GM19351 (cell line): Measurements from ENCODE around the gene CKS1B.
A peak's percentile ranks its signal among the peaks of the same experiment; 100 is the strongest.

Experiments
- ATAC-seq: cut with Tn5 transposase; IDR thresholded peaks from one replicate; pipeline ENCODE4 v1.9.1; 2021; ENCODE audit warnings: mild to moderate bottlenecking, moderate library complexity; ENCODE audit not compliant: unreplicated experiment

Gene CKS1B

DNA sequence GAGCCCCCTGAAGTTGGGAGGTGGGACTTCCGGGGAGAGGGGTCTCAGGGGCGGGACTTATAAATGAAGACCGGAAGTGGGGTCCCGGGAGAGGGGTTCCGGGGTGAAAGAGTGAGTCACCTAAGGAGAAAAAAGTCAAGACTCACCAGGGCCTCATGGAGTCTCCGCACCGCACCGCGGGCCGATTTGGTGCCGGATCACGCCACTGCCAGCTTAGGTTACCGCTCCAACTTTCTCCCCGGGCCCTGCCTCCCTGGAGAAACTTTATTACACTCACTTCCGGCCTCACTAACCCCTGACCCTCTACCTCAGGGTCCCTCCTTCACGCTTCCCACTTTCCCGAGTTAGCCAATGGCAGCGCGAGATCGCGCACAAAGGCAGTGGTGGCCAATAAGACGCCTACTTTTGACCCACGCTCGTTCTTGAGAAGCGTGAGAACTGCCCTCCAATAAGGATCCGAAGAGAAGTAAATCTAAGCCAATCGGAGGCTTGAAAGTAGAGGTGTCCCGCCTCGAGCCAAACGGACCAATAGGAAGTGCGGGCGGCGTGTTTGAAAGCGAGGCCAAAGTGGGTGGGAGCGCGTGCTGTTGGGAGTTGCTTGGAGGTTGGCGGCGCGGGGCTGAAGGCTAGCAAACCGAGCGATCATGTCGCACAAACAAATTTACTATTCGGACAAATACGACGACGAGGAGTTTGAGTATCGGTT, at the start of gene CKS1B:
TSS of gene CKS1B (plus strand) at position 580 of the 706 bp plus-strand sequence. CDS start at position 645, 65 bp downstream.
- ATAC-seq: peak; percentile 70

DNA sequence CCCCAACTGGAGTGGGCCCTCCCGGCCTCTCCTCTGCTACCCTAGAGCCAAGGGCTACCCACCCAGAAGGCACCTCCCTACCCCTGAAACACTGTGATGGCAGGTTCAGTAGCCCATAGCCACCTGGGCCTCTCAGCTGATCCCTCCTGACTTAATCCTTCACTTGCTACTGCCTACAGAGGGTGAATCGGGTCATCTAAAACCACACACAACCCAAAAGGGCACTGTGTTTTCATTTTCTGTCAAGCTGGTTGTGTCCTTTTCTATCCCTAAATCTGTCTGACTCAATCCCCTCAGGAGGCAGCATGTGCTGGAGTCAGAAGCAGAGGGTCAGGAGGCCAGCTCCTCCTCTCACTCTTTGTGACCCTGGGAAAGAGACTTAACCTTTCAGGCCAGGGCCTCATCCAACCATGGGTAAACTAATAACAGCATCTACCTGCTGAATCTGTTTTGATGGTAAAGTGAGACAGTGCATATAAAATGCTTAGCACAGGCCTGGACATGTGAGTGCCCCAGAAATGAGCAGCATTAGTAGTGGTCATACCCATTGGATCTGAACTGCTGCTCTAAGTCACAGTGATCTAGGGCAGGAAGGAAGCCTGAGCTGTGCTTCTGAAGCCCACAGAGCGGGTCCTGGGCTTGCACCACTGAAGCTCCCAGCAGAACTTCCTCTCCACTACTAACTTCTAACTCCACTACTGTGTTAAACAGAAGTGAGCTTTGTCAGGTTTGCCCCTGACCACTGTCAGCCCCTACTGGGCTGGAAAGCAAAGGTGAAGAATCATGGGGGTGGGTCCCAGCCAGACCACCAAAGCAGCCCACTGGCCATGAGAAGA, 48.9 kb upstream of the CKS1B start:
- no peak for ATAC-seq

DNA sequence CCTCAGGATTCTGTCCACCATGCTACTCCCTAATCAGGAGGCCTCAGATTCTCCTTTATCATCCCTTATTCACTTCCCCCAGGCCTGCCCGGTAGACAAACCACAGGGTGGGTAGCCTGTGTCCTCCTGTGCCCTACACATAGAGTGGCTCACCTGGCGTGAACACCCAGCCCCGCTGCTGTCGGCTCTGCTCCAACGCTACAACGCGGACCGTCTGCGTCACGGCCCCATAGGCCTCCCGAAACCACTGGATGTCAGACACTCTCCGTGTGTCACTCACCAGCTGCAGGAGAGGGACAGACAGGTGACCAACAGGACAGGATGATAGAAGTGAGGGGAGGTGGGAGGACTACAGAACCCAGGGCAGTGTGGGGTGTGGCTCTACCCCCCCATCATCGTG, 48.3 kb upstream of the CKS1B start:
- ATAC-seq: no peak

DNA sequence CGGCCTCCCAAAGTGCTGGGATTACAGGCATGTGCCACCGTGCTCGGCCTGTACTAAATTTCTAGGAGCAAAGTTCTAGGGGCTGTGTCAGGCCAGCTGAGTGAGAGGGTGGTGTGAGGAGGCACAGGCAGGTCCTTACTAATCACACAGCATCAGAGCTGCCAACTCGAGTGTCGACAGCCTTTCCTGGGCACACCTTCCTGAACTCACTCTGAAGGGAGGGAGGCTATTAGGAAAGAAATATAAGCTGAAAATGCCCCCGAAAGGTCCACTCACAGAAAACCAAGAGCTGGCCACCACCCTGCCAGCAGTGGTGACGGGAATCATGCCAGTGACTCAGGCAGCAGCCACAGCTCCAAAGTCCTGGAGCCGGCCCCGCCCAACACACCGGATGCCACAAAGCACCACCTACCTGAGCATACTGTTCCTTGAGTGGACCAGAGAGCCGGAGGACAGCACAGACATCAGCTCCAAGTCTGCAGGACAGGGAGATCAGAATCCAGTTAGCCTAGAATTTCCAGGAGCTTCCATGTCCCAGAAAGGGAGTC, 42.5 kb upstream of the CKS1B start:
- no peak for ATAC-seq

DNA sequence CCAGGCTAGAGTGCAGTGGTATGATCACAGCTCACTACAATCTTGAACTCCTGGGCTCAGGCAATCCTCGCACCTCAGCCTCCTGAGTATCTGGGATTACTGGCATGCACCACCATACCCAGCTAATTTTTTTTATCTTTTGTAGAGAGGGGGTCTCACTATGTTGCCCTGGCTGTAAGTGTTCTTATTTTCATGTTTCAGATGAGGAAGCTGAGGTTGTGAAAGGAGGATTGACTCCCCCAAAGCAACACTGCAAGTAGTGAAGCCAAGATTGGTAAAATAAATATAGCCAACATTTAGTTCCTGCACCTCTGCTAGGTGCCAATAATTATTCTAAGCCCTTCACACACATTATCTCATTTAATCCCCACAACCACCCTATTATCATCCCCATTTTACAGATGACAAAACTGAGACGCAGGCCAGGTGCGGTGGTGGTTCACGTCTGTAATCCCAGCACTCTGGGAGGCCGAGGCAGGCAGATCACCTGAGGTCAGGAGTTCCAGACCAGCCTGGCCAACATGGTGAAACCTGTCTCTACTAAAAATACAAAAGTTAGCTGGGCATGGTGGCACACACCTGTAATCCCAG, 40.0 kb upstream of the CKS1B start:
- no peak for ATAC-seq

DNA sequence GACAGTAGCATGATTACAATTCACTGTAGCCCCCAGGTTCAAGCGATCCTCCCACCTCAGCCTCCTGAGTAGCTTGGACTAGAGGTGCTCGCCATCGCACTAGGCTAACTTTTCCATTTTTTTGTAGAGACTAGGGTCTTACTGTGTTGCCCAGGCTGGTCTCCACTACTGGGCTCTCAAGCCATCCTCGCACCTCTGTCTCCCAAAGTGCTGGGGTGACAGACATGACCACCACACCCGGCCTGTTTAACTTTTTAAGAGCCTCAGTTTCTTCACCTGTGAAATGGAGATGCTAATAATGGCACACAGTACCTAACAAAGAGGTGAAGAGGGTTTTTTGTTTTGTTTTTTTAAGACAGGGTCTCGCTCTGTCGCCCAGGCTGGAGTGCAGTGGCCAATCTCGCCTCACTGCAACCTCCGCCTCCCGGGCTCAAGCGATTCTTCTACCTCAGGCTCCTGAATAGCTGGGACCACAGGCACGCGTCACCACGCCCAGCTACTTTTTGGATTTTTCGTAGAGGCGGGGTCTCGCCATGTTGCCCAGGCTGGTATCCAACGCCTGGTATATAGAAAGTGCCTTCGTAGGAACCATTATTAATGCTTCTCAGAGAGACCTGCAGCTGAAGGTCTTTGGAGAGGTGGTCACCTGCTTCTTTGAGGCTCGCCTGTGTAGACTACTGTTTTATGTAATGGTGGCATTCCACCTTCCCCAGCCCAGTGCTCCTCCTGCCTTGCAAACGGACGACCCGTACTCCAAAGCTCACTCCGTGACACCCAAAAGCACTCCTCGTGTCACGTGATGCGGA, 38.5 kb upstream of the CKS1B start:
- no peak for ATAC-seq

DNA sequence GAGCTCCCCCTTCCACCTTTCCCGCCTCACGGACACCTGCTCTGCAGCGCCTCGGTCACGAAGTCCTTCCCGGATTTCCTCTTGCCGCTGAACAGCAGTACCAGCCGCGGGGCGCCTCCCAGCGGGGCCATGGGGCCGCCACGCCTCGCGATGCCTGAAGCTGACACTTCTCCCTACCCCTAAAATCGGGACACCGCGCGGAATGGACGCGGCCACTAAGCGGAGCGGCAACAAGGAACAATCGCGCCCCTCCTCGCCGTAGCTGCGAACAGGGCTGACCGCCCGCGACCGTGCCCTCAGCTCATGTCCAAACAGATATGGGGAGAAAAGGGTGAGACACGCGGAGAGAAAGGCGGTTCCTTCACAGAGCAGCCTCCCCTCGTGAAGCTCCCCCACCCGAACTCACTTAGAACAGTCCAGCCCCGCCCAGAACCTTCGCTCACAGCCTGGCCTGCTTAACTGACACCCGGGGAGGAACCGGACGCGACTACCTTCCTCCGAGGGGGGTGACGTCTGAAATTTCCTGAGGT, 37.9 kb upstream of the CKS1B start, which contains the start of gene PMVK:
TSS of gene PMVK (minus strand) at position 165 of the 530 bp plus-strand sequence. CDS start at position 131, 34 bp downstream.
- ATAC-seq: peak; percentile 66

DNA sequence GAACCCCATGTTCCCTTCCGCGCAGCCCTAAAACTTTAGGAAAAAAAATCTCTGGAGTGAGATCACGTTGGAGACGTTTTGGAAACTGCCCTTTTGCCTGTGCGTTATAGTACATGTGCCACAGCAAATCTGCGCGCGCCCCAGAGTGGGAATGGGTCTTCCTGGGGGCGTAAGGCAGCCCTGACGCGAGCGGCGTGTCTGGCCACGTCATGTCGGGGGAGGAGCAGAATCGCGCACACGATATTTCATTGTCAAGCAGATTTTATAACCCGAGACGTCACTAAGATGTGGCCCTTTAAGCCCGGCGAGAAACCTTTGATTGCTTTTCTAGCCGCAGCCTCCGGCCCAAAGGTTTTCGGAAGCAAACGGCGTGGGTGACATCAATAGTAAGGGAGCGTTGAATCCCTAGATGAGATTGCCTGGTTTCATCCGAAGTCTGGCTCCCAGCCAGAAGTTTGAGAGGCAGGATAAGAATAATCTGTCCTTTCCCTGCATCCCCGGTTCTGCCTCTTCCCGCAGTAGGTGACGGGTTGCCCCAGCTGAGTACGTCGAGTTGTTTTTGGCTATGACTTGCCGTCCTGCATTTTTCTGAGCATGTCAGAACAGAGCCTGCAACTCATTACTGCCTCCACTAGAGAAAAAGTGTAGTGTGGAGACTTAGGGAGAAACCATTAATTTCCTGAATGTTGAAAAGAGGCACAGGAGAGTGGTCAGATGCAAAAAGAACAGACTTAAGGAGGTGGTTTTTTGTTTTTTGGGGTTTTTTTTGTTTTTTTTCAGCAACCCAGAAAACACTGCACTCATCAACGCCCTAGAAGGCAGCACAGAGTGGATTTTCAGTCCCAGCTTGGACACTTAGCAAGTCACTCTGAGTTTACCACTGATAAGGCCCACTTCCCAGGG, 37.1 kb upstream of the CKS1B start:
- peak; percentile 60 for ATAC-seq

DNA sequence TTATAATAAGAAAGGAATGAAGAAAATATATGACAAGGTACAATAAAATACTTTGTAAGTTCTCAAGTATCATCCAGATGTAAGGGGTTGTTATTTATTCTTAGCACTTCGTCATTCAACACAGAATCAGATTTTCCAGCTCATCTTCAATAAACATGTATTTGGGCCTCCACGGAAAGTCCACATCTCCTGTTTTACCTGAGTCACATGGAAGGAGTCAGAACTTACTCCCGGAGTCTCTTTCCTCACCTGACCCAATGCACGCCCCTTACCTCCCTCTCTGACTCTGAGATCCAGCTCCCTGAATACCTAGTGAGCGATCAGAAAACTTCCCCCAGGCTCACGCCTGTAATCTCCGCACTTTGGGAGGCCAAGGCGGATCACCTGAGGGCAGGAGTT, 36.5 kb upstream of the CKS1B start:
- ATAC-seq: no peak

DNA sequence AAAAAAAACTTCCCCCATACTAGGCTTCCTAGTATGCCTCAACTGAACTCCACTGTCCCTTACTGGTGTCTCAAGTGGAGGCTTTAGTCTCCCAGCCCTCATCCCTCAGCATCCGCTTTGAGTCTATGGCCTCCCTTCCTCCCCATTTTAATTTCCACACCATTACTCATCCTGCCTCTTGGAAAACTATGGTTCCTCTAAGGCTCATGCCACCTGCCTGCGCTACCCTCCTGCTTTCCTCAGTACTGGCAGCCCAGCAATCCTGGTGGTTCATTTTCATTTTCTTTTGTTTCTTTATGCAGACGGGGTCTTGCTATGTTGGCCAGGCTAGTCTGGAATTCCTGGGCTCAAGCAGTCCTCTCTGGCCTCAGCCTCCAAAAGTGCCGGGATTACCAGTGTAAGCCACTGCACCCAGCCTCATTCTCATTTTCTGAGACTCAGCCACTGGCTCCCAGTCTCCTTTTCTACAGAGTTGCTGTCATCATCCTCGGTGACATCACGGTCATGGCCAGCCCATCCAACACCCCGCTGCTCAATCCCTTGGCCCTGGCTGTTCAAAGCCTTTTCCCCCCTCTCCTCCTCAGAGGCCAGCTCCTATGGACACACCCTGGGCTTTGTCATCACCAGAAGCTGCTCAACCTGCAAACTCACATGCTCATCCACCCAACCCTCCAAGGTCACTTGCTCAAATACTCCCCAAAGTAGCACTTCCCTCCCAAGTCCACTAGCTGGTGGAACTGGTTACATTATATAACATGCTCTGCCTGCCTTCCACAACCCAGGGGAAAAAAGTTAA, 35.7 kb upstream of the CKS1B start:
- ATAC-seq: no peak

DNA sequence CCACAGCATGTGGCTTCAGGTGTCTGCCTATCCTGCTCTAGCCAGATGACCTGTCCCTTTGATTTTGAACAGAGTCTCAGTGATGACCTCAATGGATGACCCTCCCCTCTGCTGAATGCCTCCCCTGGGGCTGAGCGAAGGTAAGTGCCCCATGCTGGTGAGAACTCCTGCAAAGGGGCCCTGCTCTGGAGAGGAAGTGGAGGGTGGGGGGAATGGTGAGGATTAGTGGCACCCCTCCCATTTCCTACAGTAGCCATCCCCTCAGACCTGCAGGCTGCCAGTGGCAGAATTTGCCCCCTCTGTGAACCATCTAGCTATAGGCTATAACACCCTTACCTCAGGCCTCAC, 34.3 kb upstream of the CKS1B start:
- no peak for ATAC-seq

DNA sequence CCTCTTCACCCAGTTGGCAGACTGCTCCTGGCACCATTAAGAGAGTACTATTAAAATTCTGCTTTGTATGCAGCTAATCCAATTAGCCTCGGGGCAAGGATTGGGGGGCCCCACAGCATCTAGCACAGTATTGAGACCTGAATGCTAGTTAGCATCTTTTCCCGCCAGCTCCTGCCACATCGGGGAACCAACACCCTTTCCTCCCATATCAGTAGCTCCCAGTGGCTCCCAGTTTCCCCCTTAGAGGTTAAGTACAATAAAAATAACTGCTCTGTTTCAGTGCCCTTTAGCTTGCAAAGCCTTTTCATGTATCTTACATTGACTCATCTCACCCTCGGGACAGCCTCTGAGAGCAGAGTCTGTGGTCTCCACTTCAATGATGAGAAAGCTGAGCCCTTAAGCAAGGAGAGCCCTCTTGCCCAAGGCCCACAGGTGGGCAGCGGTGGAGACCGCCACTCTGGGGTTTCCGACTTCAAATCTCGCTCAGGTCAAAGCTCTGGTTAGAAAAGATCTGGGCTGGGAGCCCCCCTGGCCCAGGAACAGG, 33.8 kb upstream of the CKS1B start:
- ATAC-seq: no peak

DNA sequence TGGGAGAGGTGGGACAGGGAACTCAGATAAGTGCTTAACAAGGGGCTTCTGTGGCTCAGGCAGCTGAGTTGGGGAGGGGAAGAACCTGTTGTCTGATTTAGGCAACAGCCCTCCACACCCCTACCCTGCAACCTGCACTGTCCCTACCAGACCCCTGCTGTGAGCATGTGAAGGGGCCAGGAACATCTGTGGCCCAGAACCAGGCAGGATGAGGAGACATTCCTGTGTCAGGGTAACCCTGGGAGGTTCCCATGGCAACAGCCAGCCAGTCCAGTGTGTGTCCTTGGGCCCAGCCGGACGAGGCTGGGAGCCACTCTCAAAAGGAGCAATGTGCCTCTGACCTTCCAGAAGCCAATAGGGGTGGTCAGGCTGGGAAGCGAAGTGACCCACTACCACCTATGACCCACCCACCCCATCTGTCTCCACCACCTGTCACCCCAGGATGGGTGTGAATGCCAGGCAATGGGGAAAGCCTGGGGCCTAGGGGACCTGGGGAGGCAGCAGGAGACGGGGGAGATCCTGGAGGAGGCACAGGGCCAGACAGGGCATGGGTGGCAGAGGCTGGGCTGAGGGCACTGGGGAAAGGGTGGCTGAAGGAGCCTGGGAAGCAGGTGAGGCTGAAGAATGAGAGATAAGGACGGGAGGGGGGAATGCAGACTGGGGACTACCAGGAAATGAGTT, 33.0 kb upstream of the CKS1B start:
- no peak for ATAC-seq

DNA sequence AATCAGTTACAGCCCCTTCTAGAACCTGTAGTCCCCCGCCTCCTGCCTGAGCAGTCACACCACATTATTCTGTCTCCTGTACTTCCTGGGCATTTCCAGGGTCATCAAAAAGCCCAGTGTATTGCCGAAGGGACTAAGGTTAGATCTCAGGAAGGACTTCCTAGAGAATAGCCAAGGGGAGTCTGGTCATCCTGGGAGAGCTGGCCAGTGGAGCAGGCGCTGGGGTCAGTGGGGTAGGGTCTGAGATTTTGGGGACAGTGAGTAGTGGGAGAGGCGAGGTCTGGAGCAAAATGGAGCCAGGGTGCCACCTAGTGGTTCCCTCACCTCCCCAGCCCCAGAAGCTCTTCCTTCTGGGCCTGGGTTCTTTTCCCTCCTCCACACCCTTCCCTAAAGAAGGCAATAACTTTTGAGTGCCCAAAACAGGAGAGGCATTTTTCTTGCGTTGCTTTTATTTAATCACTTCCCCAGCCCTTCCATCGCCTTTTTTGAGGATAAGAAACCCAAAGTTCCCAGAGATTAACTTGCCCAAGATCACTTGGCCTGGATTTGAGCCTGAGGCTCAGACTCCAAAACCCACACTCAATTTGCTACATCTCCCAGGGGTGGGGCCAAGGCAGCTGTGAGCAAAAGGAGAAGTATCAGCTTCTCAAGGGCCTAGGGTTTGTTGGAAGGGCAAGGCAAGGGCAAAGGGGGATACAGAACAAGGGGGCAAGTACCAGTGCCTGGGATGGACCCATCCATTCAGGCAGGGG, 30.7 kb upstream of the CKS1B start:
- ATAC-seq: no peak

DNA sequence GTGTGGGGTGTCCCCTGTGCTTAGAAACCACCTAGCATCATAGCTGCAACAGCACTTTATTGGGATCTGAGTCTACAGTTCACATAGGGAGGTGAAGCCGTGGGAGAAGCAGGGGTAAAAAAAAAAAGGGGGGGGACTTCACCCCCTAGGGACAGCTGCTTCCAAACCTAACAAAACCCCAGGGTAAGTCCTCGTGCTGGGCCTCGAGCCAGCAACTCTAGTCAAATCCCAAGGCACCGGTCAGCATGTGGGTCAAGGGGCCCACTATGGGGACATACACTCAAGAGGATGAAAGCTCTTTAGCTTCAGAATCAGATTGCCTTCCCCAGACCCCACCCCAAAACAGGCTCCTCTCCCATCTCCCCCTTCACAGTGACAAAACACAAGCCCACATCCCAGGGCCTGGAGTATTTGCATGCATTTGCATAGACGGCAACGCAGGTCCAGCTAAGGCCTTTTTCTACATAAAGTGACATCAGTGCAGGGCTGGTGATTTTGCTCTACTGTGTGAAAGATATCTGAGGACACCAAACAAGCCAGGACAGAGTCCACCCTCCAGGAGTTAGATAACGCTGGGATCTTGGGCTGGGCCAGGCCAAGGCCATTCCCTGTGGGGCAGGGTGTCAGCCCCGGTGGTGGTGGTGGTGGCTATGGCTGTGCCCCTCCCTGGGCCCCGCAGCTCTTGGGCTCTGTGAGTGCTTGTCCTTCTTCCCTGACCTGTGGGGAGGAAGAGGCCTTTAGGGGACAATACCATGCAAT, 29.9 kb upstream of the CKS1B start:
- no peak for ATAC-seq

DNA sequence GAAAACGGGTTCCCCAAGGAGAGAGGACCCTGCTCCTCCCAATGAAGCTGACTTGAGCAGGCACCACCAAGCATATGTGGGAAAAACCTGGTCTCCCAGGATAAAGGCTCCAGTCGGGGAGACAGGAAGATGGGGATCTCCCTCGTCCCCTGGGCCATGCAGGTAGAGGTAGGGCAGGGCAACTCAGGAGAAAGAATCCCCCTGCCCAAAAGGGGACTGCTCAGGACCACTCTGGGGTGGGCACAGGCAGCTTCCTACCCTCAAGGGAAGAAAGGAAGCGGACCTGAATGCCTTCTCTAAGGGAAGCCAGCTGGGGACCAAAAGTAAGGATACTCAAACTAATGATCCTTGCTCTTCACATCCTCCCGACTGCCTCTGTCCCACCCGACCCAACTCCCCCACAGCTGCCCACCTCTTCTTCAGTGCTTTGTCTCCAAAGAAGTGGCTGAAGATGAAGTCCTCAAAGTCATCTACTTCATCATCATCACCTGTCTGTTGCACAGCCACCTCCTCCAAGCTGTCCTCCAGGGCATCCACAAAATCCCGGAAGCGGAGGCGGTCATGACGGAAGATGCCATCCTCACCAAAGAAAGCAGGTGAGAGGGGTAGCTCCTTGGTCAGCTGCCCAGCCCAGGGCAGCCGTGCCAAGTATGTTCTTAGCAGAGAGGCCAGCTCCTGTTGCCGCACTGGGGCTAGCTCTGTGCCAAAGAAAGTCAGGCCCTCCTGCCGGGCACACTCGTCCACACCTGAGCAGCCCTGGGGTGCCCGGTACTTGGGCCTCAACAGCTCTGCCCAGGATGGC, 29.1 kb upstream of the CKS1B start:
- ATAC-seq: no peak
